GM23338 (cell line): ENCODE measurements around the gene ITGB6. TPM values are rescaled to one million over a fixed set of nuclear protein-coding genes. Genes with fewer than 3 reads are reported as not detected.

Source experiments
- ATAC-seq: fragments of 200-7000 bp; cut with Tn5 transposase; 3 replicates; pipeline ENCODE4 v1.9.1; 2020
- DNase-seq: peaks from one replicate; pipeline ENCODE4 v3.0.0-alpha.2; 2015; ENCODE audit warnings: low spot score
- H2AFZ ChIP-seq: fragments of 200-600 bp; sonication (generic); 2 replicates; pipeline ENCODE4 v1.8.0; 2016; ENCODE audit warnings: antibody characterized with exemption, mild to moderate bottlenecking, moderate library complexity
- H3F3A ChIP-seq: fragments of 200-600 bp; sonication (generic); replicated peaks from 2 replicates; pipeline ENCODE4 v1.8.0; 2017; ENCODE audit warnings: antibody characterized with exemption, mixed run types, low read depth
- H3K27ac ChIP-seq: fragments of 200-600 bp; sonication (generic); 2 replicates; pipeline ENCODE4 v1.6.1; 2016; ENCODE audit warnings: low read depth
- H3K27me3 ChIP-seq: fragments of 200-600 bp; sonication (generic); 2 replicates; pipeline ENCODE4 v1.8.0; 2016; ENCODE audit warnings: mild to moderate bottlenecking, mixed run types, moderate library complexity; ENCODE audit not compliant: insufficient read depth
- H3K36me3 ChIP-seq: fragments of 200-600 bp; sonication (generic); 2 replicates; pipeline ENCODE4 v1.8.0; 2016; ENCODE audit warnings: mild to moderate bottlenecking; ENCODE audit not compliant: insufficient read depth
- H3K4me1 ChIP-seq: fragments of 200-600 bp; sonication (generic); 2 replicates; pipeline ENCODE4 v1.8.0; 2016; ENCODE audit warnings: mild to moderate bottlenecking, moderate library complexity; ENCODE audit not compliant: insufficient read depth
- H3K4me2 ChIP-seq: fragments of 200-600 bp; sonication (generic); 2 replicates; pipeline ENCODE4 v1.7.1; 2017; ENCODE audit warnings: mixed run types
- H3K4me3 ChIP-seq: fragments of 200-600 bp; sonication (generic); 2 replicates; pipeline ENCODE4 v1.6.1; 2016; ENCODE audit warnings: mixed run types
- H3K79me2 ChIP-seq: fragments of 200-600 bp; sonication (generic); replicated peaks from 2 replicates; pipeline ENCODE4 v1.8.0; 2017; ENCODE audit warnings: mild to moderate bottlenecking; ENCODE audit not compliant: insufficient read depth
- H3K9me2 ChIP-seq: fragments of 200-600 bp; sonication (generic); 2 replicates; pipeline ENCODE4 v1.8.0; 2017; ENCODE audit not compliant: insufficient read depth
- H4K20me1 ChIP-seq: fragments of 200-600 bp; sonication (generic); replicated peaks from 2 replicates; pipeline ENCODE4 v1.8.0; 2017; ENCODE audit warnings: mild to moderate bottlenecking; ENCODE audit not compliant: insufficient read depth
- H3K27ac Mint-ChIP-seq: 2 replicates; pipeline ENCODE4 v1.8.0; 2020; ENCODE audit warnings: inconsistent platforms, mild to moderate bottlenecking, moderate library complexity, mixed read lengths
- H3K27me3 Mint-ChIP-seq: 3 replicates; pipeline ENCODE4 v1.8.0; 2022; ENCODE audit warnings: low read depth, mild to moderate bottlenecking, moderate library complexity, mixed read lengths, inconsistent platforms; ENCODE audit not compliant: insufficient read depth, poor library complexity
- H3K36me3 Mint-ChIP-seq: 3 replicates; pipeline ENCODE4 v1.8.0; 2021; ENCODE audit warnings: low read depth, mild to moderate bottlenecking, inconsistent platforms, moderate library complexity, mixed read lengths
- H3K4me1 Mint-ChIP-seq: 3 replicates; pipeline ENCODE4 v1.8.0; 2020; ENCODE audit warnings: mild to moderate bottlenecking, inconsistent platforms, mixed read lengths
- H3K4me3 Mint-ChIP-seq: 3 replicates; pipeline ENCODE4 v1.8.0; 2021; ENCODE audit warnings: moderate library complexity, mild to moderate bottlenecking, inconsistent platforms, mixed read lengths
- H3K9me3 Mint-ChIP-seq: 3 replicates; pipeline ENCODE4 v1.8.0; 2020; ENCODE audit warnings: moderate library complexity, mild to moderate bottlenecking, inconsistent platforms, mixed read lengths
- CREB1 ChIP-seq: fragments of 250-450 bp; sonication (Bioruptor Pico); IDR thresholded peaks from 2 replicates; pipeline ENCODE4 v1.5.0; 2020; ENCODE audit warnings: low read depth, mild to moderate bottlenecking, moderate library complexity
- EZH2 ChIP-seq: fragments of 200-600 bp; sonication (generic); IDR thresholded peaks from one replicate; pipeline ENCODE4 v1.8.0; 2017; ENCODE audit warnings: antibody characterized with exemption, mild to moderate bottlenecking, low read depth; ENCODE audit not compliant: unreplicated experiment
- EZH2phosphoT487 ChIP-seq: fragments of 200-600 bp; sonication (generic); IDR thresholded peaks from one replicate; pipeline ENCODE4 v1.8.1; 2018; ENCODE audit warnings: antibody characterized with exemption; ENCODE audit not compliant: unreplicated experiment
- NANOG ChIP-seq: IDR thresholded peaks from 2 replicates; pipeline ENCODE4 v1.6.1; 2016; ENCODE audit warnings: antibody characterized with exemption, borderline replicate concordance
- ZNF114 ChIP-seq: fragments of 250-450 bp; sonication (Bioruptor Pico); IDR thresholded peaks from 2 replicates; pipeline ENCODE4 v1.5.0; 2020; ENCODE audit warnings: mild to moderate bottlenecking, moderate library complexity
- ZNF331 ChIP-seq: fragments of 250-450 bp; sonication (Bioruptor Pico); IDR thresholded peaks from 2 replicates; pipeline ENCODE4 v1.5.0; 2020; ENCODE audit warnings: low read depth, mild to moderate bottlenecking, moderate library complexity
- polyA plus RNA-seq: library from polyadenylated mRNA; unstranded; fragments of >200 nt; fragmentation: Nextera tagmentation; extraction: Ambion mirVana; gene quantifications from 2 replicates; pipeline ENCODE4 v1.2.1, GENCODE V29; 2016
- total RNA-seq: library from RNA; depleted of rRNA; stranded (reverse); fragments of >200 nt; shearing (Covaris generic); gene quantifications from 2 replicates; pipeline ENCODE4 v1.2.3, GENCODE V29; 2014
- TF ChIP-seq, protein P1 (sequence below): IDR thresholded peaks from one replicate; pipeline ENCODE4 v1.6.1; 2018; ENCODE audit warnings: antibody characterized with exemption; ENCODE audit not compliant: unreplicated experiment
- TF ChIP-seq, protein P2 (sequence below): IDR thresholded peaks from 2 replicates; pipeline ENCODE4 v1.6.1; 2016; ENCODE audit warnings: antibody characterized with exemption

The ITGB6 gene
- total and polyA plus RNA-seq, 2 experiments from 2014 or later: not detected

DNA sequence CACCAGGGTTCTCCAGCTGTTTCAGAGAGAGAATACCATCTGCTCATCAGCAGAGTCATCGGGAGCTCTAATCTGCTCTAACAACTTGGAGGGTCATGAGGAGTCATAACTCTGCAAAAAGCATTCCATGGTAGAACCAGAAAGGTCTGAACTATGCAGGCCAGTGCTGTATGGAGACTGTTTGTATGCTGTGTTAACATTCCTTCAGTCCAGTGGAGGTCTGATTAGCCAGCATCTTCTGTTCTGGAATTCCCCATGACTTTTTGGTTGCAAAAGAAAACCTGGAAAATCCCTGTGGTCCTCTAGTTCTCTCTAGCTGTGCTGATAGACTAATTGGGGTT is 9.4 kb upstream of the ITGB6 start (continued):
- TF ChIP-seq EZH2phosphoT487: no peak
- TF ChIP-seq, protein P1, sequence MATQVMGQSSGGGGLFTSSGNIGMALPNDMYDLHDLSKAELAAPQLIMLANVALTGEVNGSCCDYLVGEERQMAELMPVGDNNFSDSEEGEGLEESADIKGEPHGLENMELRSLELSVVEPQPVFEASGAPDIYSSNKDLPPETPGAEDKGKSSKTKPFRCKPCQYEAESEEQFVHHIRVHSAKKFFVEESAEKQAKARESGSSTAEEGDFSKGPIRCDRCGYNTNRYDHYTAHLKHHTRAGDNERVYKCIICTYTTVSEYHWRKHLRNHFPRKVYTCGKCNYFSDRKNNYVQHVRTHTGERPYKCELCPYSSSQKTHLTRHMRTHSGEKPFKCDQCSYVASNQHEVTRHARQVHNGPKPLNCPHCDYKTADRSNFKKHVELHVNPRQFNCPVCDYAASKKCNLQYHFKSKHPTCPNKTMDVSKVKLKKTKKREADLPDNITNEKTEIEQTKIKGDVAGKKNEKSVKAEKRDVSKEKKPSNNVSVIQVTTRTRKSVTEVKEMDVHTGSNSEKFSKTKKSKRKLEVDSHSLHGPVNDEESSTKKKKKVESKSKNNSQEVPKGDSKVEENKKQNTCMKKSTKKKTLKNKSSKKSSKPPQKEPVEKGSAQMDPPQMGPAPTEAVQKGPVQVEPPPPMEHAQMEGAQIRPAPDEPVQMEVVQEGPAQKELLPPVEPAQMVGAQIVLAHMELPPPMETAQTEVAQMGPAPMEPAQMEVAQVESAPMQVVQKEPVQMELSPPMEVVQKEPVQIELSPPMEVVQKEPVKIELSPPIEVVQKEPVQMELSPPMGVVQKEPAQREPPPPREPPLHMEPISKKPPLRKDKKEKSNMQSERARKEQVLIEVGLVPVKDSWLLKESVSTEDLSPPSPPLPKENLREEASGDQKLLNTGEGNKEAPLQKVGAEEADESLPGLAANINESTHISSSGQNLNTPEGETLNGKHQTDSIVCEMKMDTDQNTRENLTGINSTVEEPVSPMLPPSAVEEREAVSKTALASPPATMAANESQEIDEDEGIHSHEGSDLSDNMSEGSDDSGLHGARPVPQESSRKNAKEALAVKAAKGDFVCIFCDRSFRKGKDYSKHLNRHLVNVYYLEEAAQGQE: no peak
- no peak for TF ChIP-seq ZNF331 (CRISPR knock-in tag)

DNA sequence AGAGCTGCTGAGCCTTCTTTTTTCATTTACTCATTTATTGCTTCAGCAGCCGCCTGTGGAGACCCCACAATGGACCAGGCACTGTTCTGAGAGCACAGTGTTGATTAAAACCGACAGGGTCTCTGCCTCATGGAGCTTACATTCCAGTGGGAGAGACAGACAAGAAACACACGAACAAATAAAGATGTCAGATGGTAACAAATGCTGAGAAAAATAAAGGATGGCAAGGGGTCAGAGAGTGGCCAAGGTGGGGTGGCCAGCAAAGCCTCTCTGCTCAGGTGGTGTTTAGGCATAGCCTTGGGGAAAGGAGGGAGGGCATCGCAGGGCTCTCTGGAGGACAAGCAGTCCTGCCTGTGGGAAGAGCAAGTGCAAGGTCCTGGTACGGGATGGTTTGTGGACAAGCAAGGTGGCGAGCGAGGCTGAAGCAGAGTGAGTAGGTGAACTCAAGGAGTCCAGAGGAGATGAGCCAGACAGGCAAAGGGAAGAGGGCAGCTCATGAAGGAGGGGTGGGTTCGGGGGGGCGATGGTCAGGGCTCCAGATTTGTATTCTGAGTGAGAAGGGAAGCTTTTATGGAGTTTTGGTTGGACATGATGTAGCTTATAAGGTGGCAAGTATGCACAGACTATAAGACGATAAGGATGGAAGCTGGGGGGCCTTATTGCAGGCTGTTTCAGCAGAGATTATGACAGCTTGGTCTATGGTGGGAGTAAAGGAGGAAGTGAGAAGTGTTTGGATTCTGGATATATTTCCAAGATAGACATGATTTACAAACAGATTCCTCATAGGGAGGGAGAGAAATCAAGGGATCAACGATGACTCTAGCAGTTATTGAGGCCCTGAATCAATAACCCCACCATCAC is 8.8 kb upstream of the ITGB6 start:
- no peak overlapping the region for H3K27ac ChIP-seq
- peaks cover 4% of the 10 kb centered on the region for H3K27me3 Mint-ChIP-seq

More for the DNA sequence above, 8.8 kb upstream of the ITGB6 start:
- no peaks in the 10 kb centered on the region for H3K27me3 ChIP-seq
- Mint-ChIP-seq H3K36me3 (no peaks in the 10 kb centered on the region), H3K9me3 (peaks cover 7% of the 10 kb centered on the region; the same call in 2 of the 3 replicates), H3K4me1 (no peaks in the 10 kb centered on the region; the same call in 2 of the 3 replicates), H3K4me3 (no peak overlapping the region), H3K27ac (no peak overlapping the region; the same call in 1 of the 2 replicates)
- H3K79me2 ChIP-seq: no peaks in the 10 kb centered on the region
- H4K20me1 ChIP-seq: no peaks in the 10 kb centered on the region
- ATAC-seq (peak; percentile 16; the same call in 2 of the 3 replicates), DNase-seq (no peak)
- H3K4me2 ChIP-seq: no peak overlapping the region
- no peaks in the 10 kb centered on the region for H3K9me2 ChIP-seq
- H3K4me1 ChIP-seq: no peaks in the 10 kb centered on the region
- no peak overlapping the region for H2AFZ ChIP-seq
- H3K4me3 ChIP-seq: no peak overlapping the region
- H3K36me3 ChIP-seq: no peaks in the 10 kb centered on the region
- TF ChIP-seq CREB1: no peak
- TF ChIP-seq, protein P2, sequence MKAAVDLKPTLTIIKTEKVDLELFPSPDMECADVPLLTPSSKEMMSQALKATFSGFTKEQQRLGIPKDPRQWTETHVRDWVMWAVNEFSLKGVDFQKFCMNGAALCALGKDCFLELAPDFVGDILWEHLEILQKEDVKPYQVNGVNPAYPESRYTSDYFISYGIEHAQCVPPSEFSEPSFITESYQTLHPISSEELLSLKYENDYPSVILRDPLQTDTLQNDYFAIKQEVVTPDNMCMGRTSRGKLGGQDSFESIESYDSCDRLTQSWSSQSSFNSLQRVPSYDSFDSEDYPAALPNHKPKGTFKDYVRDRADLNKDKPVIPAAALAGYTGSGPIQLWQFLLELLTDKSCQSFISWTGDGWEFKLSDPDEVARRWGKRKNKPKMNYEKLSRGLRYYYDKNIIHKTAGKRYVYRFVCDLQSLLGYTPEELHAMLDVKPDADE: no peak
- TF ChIP-seq ZNF114: no peak
- no peak for TF ChIP-seq ZNF331 (CRISPR knock-in tag)
- no peak for TF ChIP-seq EZH2
- no peak for TF ChIP-seq NANOG
- no peaks in the 10 kb centered on the region for H3F3A ChIP-seq
